GM18502 (cell line): ENCODE data around the gene HRH3.

Experiments used
- ATAC-seq: cut with Tn5 transposase; IDR thresholded peaks from one replicate; pipeline ENCODE4 v1.9.1; 2021; ENCODE audit warnings: mild to moderate bottlenecking; ENCODE audit not compliant: unreplicated experiment, poor library complexity

HRH3 gene

GRCh38 chr20:62182469-62183425, 37.3 kb downstream of the HRH3 start, which contains the start of gene MTG2:
MTG2 (plus strand) TSS chr20:62183028; CDS start chr20:62193421, 10,393 bp downstream.
- ATAC-seq: peak; percentile 88

DNA sequence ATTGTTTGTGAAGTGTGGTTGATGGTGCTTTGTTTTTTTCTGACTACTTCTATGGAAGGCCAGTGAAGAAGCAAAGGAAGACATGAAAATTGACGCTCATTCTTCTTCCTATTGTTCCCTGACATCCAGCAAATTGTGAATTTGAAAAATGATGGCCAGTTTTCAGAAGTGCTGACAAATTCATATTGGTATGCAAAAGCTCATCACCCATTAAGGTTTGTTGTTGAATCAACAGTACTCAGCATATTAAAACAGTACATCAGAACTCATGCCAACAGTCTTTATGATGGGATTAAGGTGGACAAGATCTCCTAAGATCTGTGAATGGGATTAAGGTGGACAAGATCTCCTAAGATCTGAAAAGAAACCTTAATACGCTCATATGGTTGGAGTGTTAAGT, 38.3 kb downstream of the HRH3 start:
- no peak for ATAC-seq

GRCh38 chr20:62179162-62179504, 40.9 kb downstream of the HRH3 start:
- no peak for ATAC-seq

- no peak for ATAC-seq
Measured at GRCh38 chr20:62178316-62179161, 41.5 kb downstream of the HRH3 start.

DNA sequence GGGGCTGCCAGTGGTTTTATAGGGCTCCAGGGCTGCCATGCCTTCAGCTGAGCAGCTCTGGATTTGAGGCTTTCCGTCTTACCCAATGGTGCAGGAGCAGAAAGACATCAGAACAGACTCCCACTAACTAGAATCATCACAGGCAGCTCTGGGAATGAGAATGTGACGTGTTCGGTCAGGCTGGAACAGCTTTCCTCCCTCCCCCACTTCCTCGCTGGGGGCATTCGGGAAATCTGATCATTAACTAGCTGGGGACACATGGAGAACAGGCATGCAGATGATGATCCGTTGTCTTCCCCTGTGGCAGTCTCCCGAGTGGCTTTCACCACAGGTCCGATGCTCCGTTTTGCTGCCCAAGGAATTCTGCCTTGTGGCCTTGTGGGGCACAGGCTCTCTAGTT, 42.8 kb downstream of the HRH3 start:
- ATAC-seq: no peak

GRCh38 chr20:62176866-62177265, 43.2 kb downstream of the HRH3 start:
- ATAC-seq: no peak

DNA sequence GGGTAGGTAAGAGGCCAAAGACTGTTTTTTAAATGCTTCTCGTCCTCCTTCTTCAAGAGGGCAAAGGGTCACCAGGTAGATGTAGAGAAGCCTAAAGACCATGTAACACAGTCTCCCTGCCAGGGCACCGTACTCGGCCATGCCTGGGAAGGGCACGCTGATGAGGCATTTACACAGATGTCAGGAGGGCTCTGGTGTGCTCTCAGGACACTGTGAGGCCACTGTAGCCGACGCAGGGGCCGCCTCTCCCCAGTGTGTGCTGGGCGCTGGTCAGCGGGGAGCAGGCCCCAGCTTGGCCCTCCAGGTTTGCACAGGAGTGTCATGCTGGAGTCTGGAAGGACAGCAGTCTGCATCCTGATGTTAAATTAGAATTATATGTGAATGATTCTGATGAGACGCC, 44.4 kb downstream of the HRH3 start:
- ATAC-seq: no peak

- no peak for ATAC-seq
Measured at GRCh38 chr20:62174870-62175624, 45.0 kb downstream of the HRH3 start.

GRCh38 chr20:62174021-62174804, 45.9 kb downstream of the HRH3 start:
- no peak for ATAC-seq

DNA sequence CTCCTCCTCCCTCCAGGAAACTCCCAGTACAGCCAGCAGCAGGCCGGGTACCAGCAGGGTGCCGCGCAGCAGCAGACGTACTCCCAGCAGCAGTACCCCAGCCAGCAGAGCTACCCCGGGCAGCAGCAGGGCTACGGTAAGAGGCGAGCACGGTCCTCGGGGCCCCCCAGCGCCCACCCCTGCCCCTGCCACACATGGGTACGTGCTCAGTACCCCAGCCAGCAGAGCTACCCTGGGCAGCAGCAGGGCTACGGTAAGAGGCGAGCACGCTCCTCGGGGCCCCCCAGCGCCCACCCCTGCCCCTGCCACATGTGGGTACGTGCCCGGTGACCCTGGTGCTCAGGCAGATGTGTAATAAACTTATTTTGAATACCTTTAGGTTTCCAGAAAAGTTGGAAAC, 47.4 kb downstream of the HRH3 start:
- ATAC-seq: no peak

- ATAC-seq: no peak
Measured at GRCh38 chr20:62171245-62171644, 48.8 kb downstream of the HRH3 start.

DNA sequence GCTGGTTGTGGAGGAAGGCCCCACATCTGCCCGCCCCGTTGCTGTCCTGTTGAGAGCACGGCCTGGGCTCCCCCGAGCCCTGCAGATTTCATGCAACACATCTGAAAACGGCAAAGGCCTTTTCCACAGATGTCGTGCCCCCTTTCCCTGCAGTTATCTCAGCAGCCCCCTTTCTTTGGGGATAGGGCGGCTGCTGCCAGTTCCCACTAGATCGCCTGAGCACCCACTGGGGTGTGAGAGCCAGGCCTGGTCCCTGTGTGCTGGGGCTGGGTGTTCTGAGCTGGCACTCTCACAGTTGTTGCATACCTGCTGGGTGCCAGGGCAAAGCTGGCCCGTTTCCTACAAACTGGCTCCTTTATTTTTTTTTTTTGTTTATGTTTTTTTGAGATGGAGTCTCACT, 49.5 kb downstream of the HRH3 start:
- no peak for ATAC-seq

DNA sequence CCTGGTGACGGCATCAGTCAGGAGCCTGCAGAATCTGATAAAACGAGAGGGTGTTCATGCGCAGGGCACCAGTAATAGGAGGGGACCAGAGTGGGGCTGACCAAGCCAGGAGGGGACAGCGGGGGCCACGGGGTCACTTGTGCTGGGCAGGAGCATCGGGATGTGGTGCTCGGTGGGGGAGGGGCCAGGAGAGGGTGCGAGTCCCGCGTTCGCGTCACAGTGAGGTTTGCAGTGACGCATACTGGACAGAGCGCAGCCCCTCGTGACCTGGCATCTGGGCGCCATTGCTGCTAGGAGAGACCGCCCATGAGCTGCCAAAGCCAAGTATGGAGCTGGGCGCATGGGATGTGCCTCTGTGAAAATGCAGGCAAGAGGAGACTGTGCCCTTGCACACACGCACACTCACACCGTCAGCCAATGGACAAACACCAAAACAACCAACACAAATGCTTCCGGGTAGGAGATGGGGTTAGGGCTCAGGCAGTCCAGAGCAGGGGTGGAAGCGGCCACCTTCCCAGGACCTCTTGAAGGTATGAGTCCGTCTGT, 51.1 kb downstream of the HRH3 start:
- no peak for ATAC-seq

- ATAC-seq: no peak
Measured at GRCh38 chr20:62168061-62168460, 52.0 kb downstream of the HRH3 start.

DNA sequence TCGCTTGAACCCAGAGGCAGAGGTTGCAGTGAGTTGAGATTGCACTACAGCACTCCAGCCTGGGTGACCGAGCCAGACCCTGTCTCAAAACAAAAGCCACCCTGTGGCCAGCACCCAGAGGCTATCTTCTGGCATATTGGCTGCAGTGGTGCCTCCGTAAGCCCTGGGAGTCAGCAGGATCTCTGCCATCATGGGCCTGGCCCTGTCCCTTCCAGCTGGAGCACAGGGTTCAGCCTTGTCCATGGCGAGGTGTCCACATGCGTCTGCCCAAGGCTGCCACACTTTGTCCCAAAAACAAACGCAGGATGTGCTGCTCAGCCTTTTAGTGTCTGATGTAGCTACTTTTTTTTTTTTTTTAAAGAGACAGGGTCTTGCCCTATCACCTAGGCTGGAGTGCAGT, 52.6 kb downstream of the HRH3 start:
- no peak for ATAC-seq

GRCh38 chr20:62165762-62166399, 54.2 kb downstream of the HRH3 start:
- ATAC-seq: no peak
